Measurements from ENCODE around the gene CIDEA. TPM values are rescaled to one million over a fixed set of nuclear protein-coding genes. Genes with fewer than 3 reads are reported as not detected.
A peak's percentile ranks its signal among the peaks of the same experiment; 100 is the strongest.

CIDEA gene
- total RNA-seq, 1 experiment from 2014 or later, result not detected

DNA sequence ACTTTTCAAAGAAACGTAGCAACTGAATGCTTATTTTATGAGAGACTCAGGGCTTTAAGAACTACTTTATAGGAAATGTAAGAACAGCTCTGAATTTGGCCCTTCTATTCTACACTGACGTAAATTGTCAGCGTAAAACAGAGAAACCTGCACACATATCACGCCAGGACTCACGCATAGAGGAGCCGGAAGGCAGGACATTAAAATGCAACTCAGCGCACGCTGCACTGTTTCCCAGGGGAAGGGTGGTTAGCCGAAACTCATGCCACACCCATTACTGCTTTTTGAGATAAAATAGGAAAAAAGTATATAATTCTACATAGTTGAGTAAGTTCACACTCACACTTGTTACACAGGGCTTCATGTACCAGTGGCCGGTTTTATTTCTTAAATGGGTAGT, 61.3 kb downstream of the CIDEA start:
- H3K4me3 ChIP-seq (ENCODE audit: low read depth, low read length), result no peak overlapping the region
- Mint-ChIP-seq H3K4me1 (ENCODE audit: low read depth, unreplicated experiment) (no peaks in the 10 kb centered on the region), H3K27ac (ENCODE audit: unreplicated experiment) (no peak overlapping the region), H3K36me3 (ENCODE audit: insufficient read depth, unreplicated experiment) (peaks cover 83% of the 10 kb centered on the region), H3K27me3 (ENCODE audit: insufficient read depth, unreplicated experiment) (no peaks in the 10 kb centered on the region), H3K9me3 (ENCODE audit: unreplicated experiment) (no peaks in the 10 kb centered on the region), H3K4me3 (ENCODE audit: unreplicated experiment) (no peak overlapping the region)
- intact Hi-C loops (cut with micrococcal nuclease; ENCODE audit: unreplicated experiment), result no loop called here
- CTCF ChIA-PET, result interaction anchor here (1.0 kb wide), 1 partner anchor 13 kb away, joined by 3 read pairs; no protein-coding TSS in a partner anchor
- H3K36me3 ChIP-seq (ENCODE audit: control insufficient read depth, insufficient read depth, low read length), result peaks cover 4% of the 10 kb centered on the region; the same call in 1 of the 2 replicates
- TF ChIP-seq, protein P1, sequence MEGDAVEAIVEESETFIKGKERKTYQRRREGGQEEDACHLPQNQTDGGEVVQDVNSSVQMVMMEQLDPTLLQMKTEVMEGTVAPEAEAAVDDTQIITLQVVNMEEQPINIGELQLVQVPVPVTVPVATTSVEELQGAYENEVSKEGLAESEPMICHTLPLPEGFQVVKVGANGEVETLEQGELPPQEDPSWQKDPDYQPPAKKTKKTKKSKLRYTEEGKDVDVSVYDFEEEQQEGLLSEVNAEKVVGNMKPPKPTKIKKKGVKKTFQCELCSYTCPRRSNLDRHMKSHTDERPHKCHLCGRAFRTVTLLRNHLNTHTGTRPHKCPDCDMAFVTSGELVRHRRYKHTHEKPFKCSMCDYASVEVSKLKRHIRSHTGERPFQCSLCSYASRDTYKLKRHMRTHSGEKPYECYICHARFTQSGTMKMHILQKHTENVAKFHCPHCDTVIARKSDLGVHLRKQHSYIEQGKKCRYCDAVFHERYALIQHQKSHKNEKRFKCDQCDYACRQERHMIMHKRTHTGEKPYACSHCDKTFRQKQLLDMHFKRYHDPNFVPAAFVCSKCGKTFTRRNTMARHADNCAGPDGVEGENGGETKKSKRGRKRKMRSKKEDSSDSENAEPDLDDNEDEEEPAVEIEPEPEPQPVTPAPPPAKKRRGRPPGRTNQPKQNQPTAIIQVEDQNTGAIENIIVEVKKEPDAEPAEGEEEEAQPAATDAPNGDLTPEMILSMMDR (IDR thresholded peaks at IDR 0.05; ENCODE audit: insufficient read depth in 1 of 2, low read depth in 1 of 2, low read length in 1 of 2, severe bottlenecking in 1 of 2, unreplicated experiment in 1 of 2), result no peak
- H3K4me1 ChIP-seq, result 0 out of 2 replicates have a peak, but pooled peaks cover 2% of the 10 kb centered on the region
- BruUV-seq (replicated peaks), result no TSS peak
- no peaks in the 10 kb centered on the region for H3K27me3 ChIP-seq (replicated peaks; ENCODE audit: control insufficient read depth, insufficient read depth, low read length)
- POLR2A ChIA-PET, result no interaction called here
- DNase-seq, result no peak
- peaks cover 18% of the 10 kb centered on the region for H3K9me3 ChIP-seq

DNA sequence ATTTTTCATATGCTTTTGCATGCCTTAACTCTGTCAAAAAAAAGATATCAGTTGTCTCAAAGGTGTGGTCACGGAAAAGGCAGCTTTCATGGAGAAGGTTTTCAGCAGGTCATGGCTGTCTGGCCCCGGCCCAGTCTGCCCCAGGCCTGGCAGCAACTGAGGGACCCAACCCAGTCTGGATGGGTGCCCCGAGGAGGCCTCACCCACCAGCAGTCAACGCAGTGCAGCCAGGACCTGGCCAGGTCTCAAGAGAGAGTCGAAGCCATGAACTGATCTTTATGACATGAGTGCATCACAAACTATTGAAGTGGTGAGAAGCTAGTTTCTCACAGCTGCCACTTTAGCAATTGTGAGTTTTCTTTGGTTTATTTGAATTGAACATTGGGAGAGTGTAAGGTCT, 61.8 kb downstream of the CIDEA start:
- ChIA-PET CTCF (no interaction called here), POLR2A (interaction anchor here (0.6 kb wide), 1 partner anchor 27 kb away, joined by 4 read pairs; no protein-coding TSS in a partner anchor)
- TF ChIP-seq, protein P1 (IDR thresholded peaks at IDR 0.05; ENCODE audit: insufficient read depth in 1 of 2, low read depth in 1 of 2, low read length in 1 of 2, severe bottlenecking in 1 of 2, unreplicated experiment in 1 of 2), result no peak
- BruUV-seq (replicated peaks), result no TSS peak
- H3K4me1 ChIP-seq, result 0 out of 2 replicates have a peak, but pooled peaks cover 2% of the 10 kb centered on the region
- no peaks in the 10 kb centered on the region for H3K27me3 ChIP-seq (replicated peaks; ENCODE audit: control insufficient read depth, insufficient read depth, low read length)
- H3K4me1 Mint-ChIP-seq (ENCODE audit: low read depth, unreplicated experiment), result no peaks in the 10 kb centered on the region
- intact Hi-C loops (cut with micrococcal nuclease; ENCODE audit: unreplicated experiment), result no loop called here
- no peaks in the 10 kb centered on the region for H3K27me3 Mint-ChIP-seq (ENCODE audit: insufficient read depth, unreplicated experiment)
- no peak overlapping the region for H3K4me3 Mint-ChIP-seq (ENCODE audit: unreplicated experiment)
- peaks cover 14% of the 10 kb centered on the region for H3K9me3 ChIP-seq
- H3K9me3 Mint-ChIP-seq (ENCODE audit: unreplicated experiment), result no peaks in the 10 kb centered on the region
- 0 out of 2 replicates have a peak, but pooled peaks cover 1% of the 10 kb centered on the region for H3K36me3 ChIP-seq (ENCODE audit: control insufficient read depth, insufficient read depth, low read length)
- no peak for DNase-seq
- no peak overlapping the region for H3K4me3 ChIP-seq (ENCODE audit: low read depth, low read length)
- H3K27ac Mint-ChIP-seq (ENCODE audit: unreplicated experiment), result no peak overlapping the region
- H3K36me3 Mint-ChIP-seq (ENCODE audit: insufficient read depth, unreplicated experiment), result peaks cover 83% of the 10 kb centered on the region

DNA sequence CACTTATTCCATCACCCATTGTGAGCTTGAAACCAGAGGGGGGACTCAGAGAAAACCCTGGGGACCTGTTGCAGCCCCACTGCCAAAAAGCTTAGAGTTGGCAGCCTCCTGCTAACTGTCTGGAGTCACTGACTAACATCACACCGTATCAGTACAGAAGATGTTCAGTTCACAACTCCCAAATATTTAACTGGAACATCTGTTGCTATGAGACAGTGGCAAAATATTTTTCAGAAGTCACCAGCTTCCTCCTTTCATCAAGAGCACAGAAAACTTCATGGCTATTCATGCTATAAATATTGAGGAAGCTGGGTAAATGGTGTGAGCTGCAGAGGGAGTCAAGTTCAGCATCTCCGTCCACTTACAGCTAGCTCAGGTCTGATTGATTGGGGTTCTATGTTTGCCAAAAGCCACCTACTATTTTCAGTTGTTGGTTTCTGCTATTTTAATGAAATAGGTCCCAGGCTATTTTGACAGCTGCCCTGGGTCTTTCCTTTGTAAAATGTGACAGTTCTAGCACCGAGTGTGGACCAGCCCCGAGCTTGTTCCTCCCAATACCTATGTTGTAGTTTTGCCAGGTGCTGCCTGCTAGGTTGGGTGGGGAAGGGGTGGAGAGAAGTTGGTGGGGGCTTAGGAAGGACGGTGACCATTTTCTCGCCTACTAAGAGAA, 63.6 kb downstream of the CIDEA start:
- no TSS peak for BruUV-seq (replicated peaks)
- Mint-ChIP-seq H3K4me1 (ENCODE audit: low read depth, unreplicated experiment) (no peaks in the 10 kb centered on the region), H3K27me3 (ENCODE audit: insufficient read depth, unreplicated experiment) (no peaks in the 10 kb centered on the region), H3K9me3 (ENCODE audit: unreplicated experiment) (no peaks in the 10 kb centered on the region), H3K4me3 (ENCODE audit: unreplicated experiment) (no peak overlapping the region), H3K27ac (ENCODE audit: unreplicated experiment) (peak overlapping the region; percentile 26), H3K36me3 (ENCODE audit: insufficient read depth, unreplicated experiment) (peaks cover 77% of the 10 kb centered on the region)
- H3K27me3 ChIP-seq (replicated peaks; ENCODE audit: control insufficient read depth, insufficient read depth, low read length), result no peaks in the 10 kb centered on the region
- ChIA-PET POLR2A (interaction anchor here (1.0 to 1.5 kb wide), 2 partner anchors 39 to 60 kb away, joined by 3 to 5 read pairs; partner anchors contain the start of gene AFG3L2), CTCF (interaction anchor here (1.7 to 2.1 kb wide), 2 partner anchors 10 to 39 kb away, joined by 6 to 8 read pairs; no protein-coding TSS in a partner anchor)
- 0 out of 2 replicates have a peak, but pooled peaks cover 2% of the 10 kb centered on the region for H3K4me1 ChIP-seq
- H3K9me3 ChIP-seq, result no peaks in the 10 kb centered on the region
- no peak for DNase-seq
- TF ChIP-seq, protein P1 (IDR thresholded peaks at IDR 0.05; ENCODE audit: insufficient read depth in 1 of 2, low read depth in 1 of 2, low read length in 1 of 2, severe bottlenecking in 1 of 2, unreplicated experiment in 1 of 2), result no peak
- no peak overlapping the region for H3K4me3 ChIP-seq (ENCODE audit: low read depth, low read length)
- 0 out of 2 replicates have a peak, but pooled peaks cover 1% of the 10 kb centered on the region for H3K36me3 ChIP-seq (ENCODE audit: control insufficient read depth, insufficient read depth, low read length)
- intact Hi-C loops (cut with micrococcal nuclease; ENCODE audit: unreplicated experiment), result no loop called here
